HG03565 (cell line): ENCODE results near the gene ELOVL2.
"Not testable (repeated sequence)": the region's sequence is repeated elsewhere in the genome, so short reads cannot be mapped to it uniquely, and the experiment has no call there.

Experiments
- ATAC-seq: cut with Tn5 transposase; IDR thresholded peaks from one replicate; pipeline ENCODE4 v1.9.1; 2021; ENCODE audit warnings: mild to moderate bottlenecking, moderate library complexity; ENCODE audit not compliant: unreplicated experiment

The ELOVL2 gene, protein sequence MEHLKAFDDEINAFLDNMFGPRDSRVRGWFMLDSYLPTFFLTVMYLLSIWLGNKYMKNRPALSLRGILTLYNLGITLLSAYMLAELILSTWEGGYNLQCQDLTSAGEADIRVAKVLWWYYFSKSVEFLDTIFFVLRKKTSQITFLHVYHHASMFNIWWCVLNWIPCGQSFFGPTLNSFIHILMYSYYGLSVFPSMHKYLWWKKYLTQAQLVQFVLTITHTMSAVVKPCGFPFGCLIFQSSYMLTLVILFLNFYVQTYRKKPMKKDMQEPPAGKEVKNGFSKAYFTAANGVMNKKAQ

GRCh38 chr6:11043961-11044711 is at the start of gene ELOVL2:
ELOVL2 (minus strand) TSS chr6:11044305; CDS start chr6:11044230, 75 bp downstream.
- no peak for ATAC-seq

DNA sequence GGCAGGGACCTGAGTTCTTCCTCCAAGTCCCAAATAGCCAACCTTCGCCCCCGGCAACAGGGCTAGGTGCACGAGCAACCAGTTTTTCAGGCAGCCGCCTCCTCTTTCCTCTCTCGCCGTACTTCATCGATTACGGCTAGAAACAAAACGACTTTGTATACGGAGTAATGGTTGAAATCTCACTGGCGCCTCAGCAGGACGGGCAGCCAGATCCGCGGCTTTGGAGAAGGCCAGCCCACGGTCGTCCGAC is 49.2 kb upstream of the ELOVL2 start:
- ATAC-seq = peak; percentile 7

DNA sequence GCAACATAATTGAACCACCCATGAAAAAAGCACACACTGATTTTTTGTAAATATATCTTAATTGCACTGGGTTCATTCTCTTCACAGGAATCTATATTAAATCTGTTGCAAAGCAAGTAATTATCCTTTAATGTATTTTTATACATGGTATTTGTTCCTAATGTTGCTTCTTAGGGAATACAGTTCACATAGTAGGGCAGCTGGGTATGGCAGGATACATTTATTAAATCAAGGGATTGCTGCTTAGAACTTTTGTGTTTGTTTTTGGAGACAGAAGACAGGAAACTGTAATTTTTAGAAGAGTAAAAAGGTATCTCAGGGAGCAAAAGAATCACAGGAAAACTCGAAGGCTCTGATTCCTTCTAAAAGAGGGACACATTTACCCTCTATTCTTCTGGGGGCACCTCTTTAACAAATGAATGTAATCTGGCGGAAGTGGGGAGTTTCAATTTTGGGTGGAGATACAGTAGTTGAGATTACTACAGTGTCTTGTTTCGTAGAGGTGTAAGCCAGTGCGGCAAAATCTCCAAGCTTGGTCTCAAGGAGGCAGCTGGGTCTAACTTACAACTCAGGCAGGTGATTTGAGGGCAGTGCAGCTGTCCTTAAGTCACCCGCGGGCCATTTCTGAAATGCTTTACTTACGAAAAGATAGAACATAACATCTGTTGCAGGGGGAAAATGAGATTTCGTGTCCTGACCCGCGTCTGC is 48.7 kb upstream of the ELOVL2 start:
- ATAC-seq = peak; percentile 16

DNA sequence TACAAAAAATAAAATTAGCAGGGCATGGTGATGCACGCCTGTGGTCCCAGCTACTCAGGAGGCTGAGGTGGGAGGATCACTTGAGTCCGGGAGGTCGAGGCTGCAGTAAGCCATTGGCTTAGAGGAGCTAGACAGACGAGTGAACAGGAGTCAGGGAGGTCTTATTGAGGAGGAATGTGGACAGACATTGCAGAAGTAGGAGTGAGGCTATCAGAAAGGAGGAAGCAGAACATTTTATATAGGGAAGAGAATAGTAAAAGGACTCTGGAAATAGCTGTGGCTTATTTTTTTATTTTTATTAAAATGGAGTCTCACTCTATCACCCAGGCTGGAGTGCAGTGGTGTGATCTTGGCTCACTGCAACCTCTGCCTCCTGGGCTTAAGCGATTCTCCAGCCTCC is 47.0 kb upstream of the ELOVL2 start:
- ATAC-seq = not testable (repeated sequence)

DNA sequence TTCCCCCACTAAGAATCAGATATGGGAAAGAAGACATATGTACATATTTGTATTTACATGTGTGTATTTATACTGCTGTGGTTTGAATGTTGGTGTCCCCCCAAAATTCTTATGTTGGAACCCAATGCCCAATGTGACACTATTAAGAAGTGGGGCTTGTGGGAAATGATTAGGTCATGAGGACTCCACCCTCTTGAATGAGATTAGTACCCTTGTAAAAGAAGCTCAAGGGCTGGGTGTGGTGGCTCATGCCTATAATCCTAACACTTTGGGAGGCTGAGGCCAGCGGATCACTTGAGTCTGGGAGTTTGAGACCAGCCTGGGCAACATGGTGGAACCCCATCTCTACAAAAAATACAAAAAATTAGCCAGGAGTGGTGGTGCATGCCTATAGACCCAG is 45.6 kb upstream of the ELOVL2 start:
- ATAC-seq = no peak

- ATAC-seq = not testable (repeated sequence)
These were observed 43.2 kb upstream of the ELOVL2 start for GRCh38 chr6:11087141-11087812.

GRCh38 chr6:11085758-11086435 is 41.8 kb upstream of the ELOVL2 start:
- ATAC-seq = no peak

- ATAC-seq = no peak
These were observed 39.9 kb upstream of the ELOVL2 start for GRCh38 chr6:11083956-11084355.

GRCh38 chr6:11083491-11083890 is 39.4 kb upstream of the ELOVL2 start:
- ATAC-seq = no peak

- no peak for ATAC-seq
These were observed 36.2 kb upstream of the ELOVL2 start for GRCh38 chr6:11080296-11080695.

- ATAC-seq = no peak
These were observed 34.2 kb upstream of the ELOVL2 start for GRCh38 chr6:11078266-11078665.

DNA sequence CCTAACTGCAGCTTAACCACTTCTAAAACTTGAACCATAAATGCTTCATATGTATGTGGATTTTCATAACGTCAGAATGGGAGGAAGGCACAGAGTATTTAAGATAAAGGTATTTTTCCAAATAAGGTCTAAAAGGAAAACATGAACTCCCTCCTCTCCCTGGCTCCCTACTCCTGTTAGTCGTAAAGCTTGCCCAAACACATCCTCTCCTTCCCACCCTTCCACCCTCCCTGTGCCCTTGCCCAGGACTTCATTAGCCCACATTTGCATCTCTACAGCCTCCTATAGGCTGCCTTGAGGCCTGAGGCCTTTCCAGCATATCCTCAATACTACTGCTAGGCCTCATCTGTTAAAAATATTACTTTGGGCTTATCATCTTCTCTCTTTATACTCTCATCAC is 32.4 kb upstream of the ELOVL2 start:
- no peak for ATAC-seq

DNA sequence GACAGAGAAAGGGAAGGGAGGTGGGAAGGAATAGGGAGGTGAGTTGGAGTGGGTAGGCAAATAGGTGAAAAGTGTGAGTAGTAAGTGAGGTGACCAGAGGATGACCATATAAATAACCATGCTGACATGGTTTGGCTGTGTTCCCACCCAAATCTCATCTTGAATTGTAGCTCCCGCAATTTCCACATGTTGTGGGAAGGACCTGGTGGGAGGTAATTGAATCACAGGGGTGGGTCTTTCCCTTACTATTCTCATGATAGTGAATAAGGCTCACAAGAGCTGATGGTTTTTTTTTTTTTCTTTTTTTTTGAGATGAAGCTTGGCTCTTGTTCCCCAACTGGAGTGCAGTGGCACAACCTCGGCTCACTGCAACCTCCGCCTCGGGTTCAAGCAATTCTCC is 28.0 kb upstream of the ELOVL2 start:
- no peak for ATAC-seq

GRCh38 chr6:11069760-11070159 is 25.7 kb upstream of the ELOVL2 start:
- ATAC-seq = no peak

- ATAC-seq = no peak
These were observed 23.2 kb upstream of the ELOVL2 start for GRCh38 chr6:11067348-11067747.

DNA sequence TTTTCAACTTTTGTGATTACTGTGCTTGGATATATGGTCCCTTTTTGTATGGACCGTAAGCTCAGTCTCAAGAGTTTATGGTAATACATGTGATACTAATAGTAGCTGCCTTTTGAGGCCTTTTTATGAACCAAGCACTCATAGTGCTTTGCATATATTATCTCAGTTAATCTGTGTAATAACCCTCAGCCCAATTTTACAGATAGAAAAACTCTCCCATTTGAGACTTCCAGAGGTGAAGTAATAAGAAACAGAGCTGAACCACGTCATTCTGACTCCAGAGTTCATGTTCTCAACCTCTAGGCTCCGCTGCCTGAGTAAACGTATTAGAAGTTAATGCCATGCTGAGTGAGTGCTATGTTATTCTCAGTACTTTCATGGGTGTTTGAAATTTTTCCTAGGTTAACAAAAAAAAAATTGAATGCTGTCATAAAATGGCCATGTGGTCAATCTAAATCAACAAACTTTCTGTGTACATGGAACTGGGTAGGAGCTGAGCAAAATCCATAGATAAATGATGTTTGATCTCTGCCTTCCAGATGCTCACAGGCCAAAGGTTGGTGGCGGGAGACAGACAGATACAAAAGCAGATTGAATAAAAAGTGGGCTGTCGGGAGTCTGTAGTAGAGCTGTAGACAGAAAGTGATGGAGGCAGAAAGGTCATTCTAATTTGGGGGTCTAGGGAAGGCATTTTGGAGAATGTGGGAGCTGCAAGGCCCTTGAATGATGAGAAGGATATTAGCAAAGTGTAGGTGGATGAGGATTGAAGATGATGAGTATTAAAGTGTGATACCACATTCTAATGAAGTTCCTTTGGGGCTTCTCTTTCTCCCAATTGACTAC is 22.6 kb upstream of the ELOVL2 start:
- ATAC-seq = no peak

DNA sequence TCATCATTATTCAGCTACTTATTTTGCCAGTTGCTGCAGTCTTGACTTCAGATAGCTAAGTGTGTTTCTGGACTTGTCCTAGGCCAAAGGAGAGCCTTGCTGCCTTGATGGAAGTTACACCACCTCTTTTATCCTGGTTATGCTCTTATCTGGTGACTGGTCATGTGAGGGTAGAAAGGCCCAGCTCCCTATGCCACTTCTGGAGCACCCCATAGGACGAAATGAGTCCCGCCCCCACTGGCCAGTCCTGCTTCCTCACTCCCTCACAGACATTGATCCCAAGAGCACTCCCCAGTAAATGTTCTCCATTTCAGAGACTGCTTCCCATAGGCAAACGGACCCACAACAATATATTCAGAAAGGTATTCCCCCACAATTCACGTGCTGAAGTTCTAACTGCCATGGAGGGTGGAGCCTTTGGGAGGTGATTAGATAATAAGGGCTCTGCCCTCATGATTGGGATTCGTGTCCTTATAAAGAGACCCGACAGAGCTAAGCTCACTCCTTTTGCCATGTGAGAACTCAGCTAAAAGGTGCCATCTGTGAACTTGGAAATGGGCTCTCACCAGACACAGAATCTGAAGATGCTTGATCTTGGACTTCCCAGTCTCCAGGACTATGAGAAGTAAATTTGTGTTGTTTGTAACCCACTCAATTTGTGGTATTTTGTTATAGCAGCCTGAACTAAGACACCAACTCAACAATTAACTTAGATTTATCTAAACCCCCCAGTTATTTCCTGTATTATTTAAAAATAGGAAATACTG is 21.5 kb upstream of the ELOVL2 start:
- ATAC-seq = no peak

- ATAC-seq = no peak
These were observed 20.7 kb upstream of the ELOVL2 start for GRCh38 chr6:11064836-11065235.

DNA sequence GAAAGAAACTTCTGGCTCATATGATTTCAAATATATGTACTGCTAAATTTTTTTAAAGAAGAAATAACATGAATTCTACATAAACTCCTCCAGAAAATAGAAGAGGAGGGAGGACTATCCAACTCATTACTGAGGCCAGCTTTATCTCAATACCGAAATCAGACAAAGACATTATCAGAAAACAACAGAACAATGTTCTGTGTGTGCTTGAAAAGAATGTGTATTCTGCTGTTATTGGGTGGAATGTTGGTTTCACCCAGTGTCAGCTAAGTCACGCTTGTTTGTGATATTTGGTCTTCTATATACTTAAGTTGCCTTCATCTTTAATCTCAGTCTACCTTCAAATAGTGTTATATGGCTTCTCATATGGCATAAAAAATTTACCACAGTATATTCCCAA is 18.6 kb upstream of the ELOVL2 start:
- ATAC-seq = no peak
